Hepatocyte (in vitro differentiated cells): ENCODE data around the gene SCFD2. TPM values are rescaled to one million over a fixed set of nuclear protein-coding genes. Genes with fewer than 3 reads are reported as not detected.

Experiments
- DNase-seq: peaks from one replicate; pipeline ENCODE4 v3.0.0-alpha.2; 2016; ENCODE audit warnings: low spot score
- H2AFZ ChIP-seq: fragments of 200-600 bp; sonication (generic); 2 replicates; pipeline ENCODE4 v1.6.0; 2016; ENCODE audit warnings: antibody characterized with exemption, mild to moderate bottlenecking
- H3K27ac ChIP-seq: fragments of 200-600 bp; sonication (generic); 2 replicates; pipeline ENCODE4 v1.5.1; 2016; ENCODE audit warnings: mild to moderate bottlenecking
- H3K27me3 ChIP-seq: fragments of 200-600 bp; sonication (generic); 2 replicates; pipeline ENCODE4 v1.6.1; 2016
- H3K36me3 ChIP-seq: fragments of 200-600 bp; sonication (generic); replicated peaks from 2 replicates; pipeline ENCODE4 v1.5.1; 2016; ENCODE audit warnings: low read depth; ENCODE audit not compliant: insufficient read depth
- H3K4me1 ChIP-seq: fragments of 200-600 bp; sonication (generic); 2 replicates; pipeline ENCODE4 v1.5.1; 2016; ENCODE audit warnings: mild to moderate bottlenecking, moderate library complexity; ENCODE audit not compliant: insufficient read depth
- H3K4me2 ChIP-seq: fragments of 200-600 bp; sonication (generic); 2 replicates; pipeline ENCODE4 v1.6.0; 2016
- H3K4me3 ChIP-seq: fragments of 200-600 bp; sonication (generic); 2 replicates; pipeline ENCODE4 v1.5.1; 2016; ENCODE audit warnings: mild to moderate bottlenecking
- H3K79me2 ChIP-seq: fragments of 200-600 bp; sonication (generic); 2 replicates; pipeline ENCODE4 v1.6.0; 2017; ENCODE audit warnings: mild to moderate bottlenecking
- H3K9me2 ChIP-seq: fragments of 200-600 bp; sonication (generic); replicated peaks from 2 replicates; pipeline ENCODE4 v1.6.0; 2017; ENCODE audit warnings: mild to moderate bottlenecking; ENCODE audit not compliant: insufficient read depth
- H3K9me3 ChIP-seq: fragments of 200-600 bp; sonication (generic); 2 replicates; pipeline ENCODE4 v1.5.1; 2016; ENCODE audit warnings: low read depth, mild to moderate bottlenecking
- H4K20me1 ChIP-seq: fragments of 200-600 bp; sonication (generic); 2 replicates; pipeline ENCODE4 v1.6.0; 2016; ENCODE audit warnings: mild to moderate bottlenecking; ENCODE audit not compliant: insufficient read depth, poor library complexity, severe bottlenecking
- CTCF ChIP-seq: fragments of 200-600 bp; sonication (generic); IDR thresholded peaks from 2 replicates; pipeline ENCODE4 v1.5.1; 2016; ENCODE audit warnings: antibody characterized with exemption, mild to moderate bottlenecking; ENCODE audit not compliant: poor library complexity
- EZH2 ChIP-seq: fragments of 200-600 bp; sonication (generic); IDR thresholded peaks from 2 replicates; pipeline ENCODE4 v1.6.1; 2016; ENCODE audit warnings: antibody characterized with exemption, mild to moderate bottlenecking, borderline replicate concordance
- EZH2phosphoT487 ChIP-seq: fragments of 200-600 bp; sonication (generic); IDR thresholded peaks from one replicate; pipeline ENCODE4 v1.6.1; 2018; ENCODE audit warnings: antibody characterized with exemption, mild to moderate bottlenecking, low read depth, moderate library complexity; ENCODE audit not compliant: unreplicated experiment, severe bottlenecking
- WGBS: methylation state at CpG from one replicate; pipeline ENCODE4 v1.1.6; 2016; ENCODE audit warnings: low lambda C conversion rate; ENCODE audit errors: missing lambda C conversion rate; 5-methylcytosine and 5-hydroxymethylcytosine counted together
- polyA plus RNA-seq: library from polyadenylated mRNA; unstranded; fragments of >200 nt; fragmentation: Nextera tagmentation; extraction: Ambion mirVana; gene quantifications from 2 replicates; pipeline ENCODE4 v1.2.1, GENCODE V29; 2016
- total RNA-seq: library from RNA; depleted of rRNA; stranded (reverse); fragments of >200 nt; gene quantifications from 2 replicates; pipeline ENCODE4 v1.2.3, GENCODE V29; 2014

SCFD2 gene
- total and polyA plus RNA-seq, 2 experiments from 2014 or later, result 8.4 to 15.7 TPM

GRCh38 chr4:53060278-53060677 lies 305.6 kb downstream of the SCFD2 start:
- no peaks in the 10 kb centered on the region for H3K36me3 ChIP-seq
- TF ChIP-seq EZH2phosphoT487 (no peak), CTCF (no peak), EZH2 (no peak)
- no peak overlapping the region for H3K27ac ChIP-seq
- no peaks in the 10 kb centered on the region for H3K4me1 ChIP-seq
- no peaks in the 10 kb centered on the region for H3K79me2 ChIP-seq
- no peaks in the 10 kb centered on the region for H3K9me3 ChIP-seq
- no peaks in the 10 kb centered on the region for H4K20me1 ChIP-seq
- no peak overlapping the region for H3K4me3 ChIP-seq
- no peak overlapping the region for H3K4me2 ChIP-seq
- no peaks in the 10 kb centered on the region for H3K9me2 ChIP-seq
- H3K27me3 ChIP-seq, result no peaks in the 10 kb centered on the region
- 76% methylated on average over 3 of the region's 3 CpGs for WGBS
- no peak for DNase-seq
- H2AFZ ChIP-seq, result no peak overlapping the region

- no peaks in the 10 kb centered on the region for H3K9me2 ChIP-seq
- 100% methylated on average over 1 of the region's 1 CpG for WGBS
- H3K36me3 ChIP-seq, result no peaks in the 10 kb centered on the region
- no peak overlapping the region for H3K27ac ChIP-seq
- no peak overlapping the region for H3K4me2 ChIP-seq
- H3K27me3 ChIP-seq, result no peaks in the 10 kb centered on the region
- TF ChIP-seq CTCF (no peak), EZH2phosphoT487 (no peak), EZH2 (no peak)
- H3K4me1 ChIP-seq, result no peaks in the 10 kb centered on the region
- no peaks in the 10 kb centered on the region for H3K79me2 ChIP-seq
- H2AFZ ChIP-seq, result no peak overlapping the region
- H4K20me1 ChIP-seq, result no peaks in the 10 kb centered on the region
- no peak overlapping the region for H3K4me3 ChIP-seq
- DNase-seq, result no peak
- H3K9me3 ChIP-seq, result no peaks in the 10 kb centered on the region
Measured at GRCh38 chr4:53059871-53060270, 306.0 kb downstream of the SCFD2 start.

GRCh38 chr4:53059256-53059655 lies 306.6 kb downstream of the SCFD2 start:
- no peak overlapping the region for H3K27ac ChIP-seq
- 95% methylated on average over 4 of the region's 4 CpGs for WGBS

More at GRCh38 chr4:53059256-53059655, 306.6 kb downstream of the SCFD2 start:
- H3K4me3 ChIP-seq, result no peak overlapping the region
- H3K27me3 ChIP-seq, result no peaks in the 10 kb centered on the region
- no peaks in the 10 kb centered on the region for H4K20me1 ChIP-seq
- no peak for TF ChIP-seq CTCF
- no peaks in the 10 kb centered on the region for H3K9me2 ChIP-seq
- H2AFZ ChIP-seq, result no peak overlapping the region
- no peaks in the 10 kb centered on the region for H3K4me1 ChIP-seq
- no peaks in the 10 kb centered on the region for H3K9me3 ChIP-seq
- H3K4me2 ChIP-seq, result no peak overlapping the region
- H3K36me3 ChIP-seq, result no peaks in the 10 kb centered on the region
- no peaks in the 10 kb centered on the region for H3K79me2 ChIP-seq
- no peak for DNase-seq
